GM12878 (cell line): ENCODE results near the gene IGFBP2.

Experiments
- CHD1 ChIP-seq: IDR thresholded peaks from 2 replicates; pipeline ENCODE4 v1.6.1; 2012; ENCODE audit warnings: low read depth, low read length, improper control_type of control experiment
- CREB1 ChIP-seq: IDR thresholded peaks from 2 replicates; pipeline ENCODE4 v1.6.1; 2012; ENCODE audit warnings: low read depth, mild to moderate bottlenecking, inconsistent platforms
- FOXM1 ChIP-seq: IDR thresholded peaks from 2 replicates; pipeline ENCODE4 v1.6.1; 2012; ENCODE audit warnings: low read depth, mild to moderate bottlenecking, inconsistent platforms, low read length, moderate library complexity
- POLR2A ChIP-seq: IDR thresholded peaks from 2 replicates; pipeline ENCODE4 v1.6.1; 2011; ENCODE audit warnings: low read depth, mild to moderate bottlenecking, low read length
- RCOR1 ChIP-seq: conservative IDR thresholded peaks from 2 replicates; pipeline ENCODE4 v1.6.1; 2012; ENCODE audit warnings: low read depth, low read length, improper control_type of control experiment
- RFX5 ChIP-seq: IDR thresholded peaks from 2 replicates; pipeline ENCODE4 v1.6.1; 2011; ENCODE audit warnings: low read depth, low read length, improper control_type of control experiment
- TCF7 ChIP-seq: IDR thresholded peaks from 2 replicates; pipeline ENCODE4 v1.6.1; 2014; ENCODE audit warnings: antibody characterized with exemption, borderline replicate concordance
- TF ChIP-seq, protein P1 (sequence below), 3 experiments: IDR thresholded peaks in 2 of 3; conservative IDR thresholded peaks in 1 of 3; 2 replicates each; pipeline ENCODE4 v1.5.1; 2011; ENCODE audit warnings: low read depth in 3 of 3, low read length in 3 of 3, mild to moderate bottlenecking in 3 of 3, control low read depth in 2 of 3, moderate library complexity in 2 of 3, inconsistent platforms in 1 of 3, mixed read lengths in 1 of 3; ENCODE audit not compliant: control insufficient read depth in 2 of 3, insufficient read depth in 1 of 3; ENCODE audit errors: extremely low read depth in 1 of 3
- TF ChIP-seq, protein P2 (sequence below): IDR thresholded peaks from 2 replicates; pipeline ENCODE4 v1.6.1; 2011; ENCODE audit warnings: borderline replicate concordance, low read depth, mild to moderate bottlenecking, moderate library complexity, low read length; ENCODE audit not compliant: insufficient read depth, poor library complexity, severe bottlenecking

DNA sequence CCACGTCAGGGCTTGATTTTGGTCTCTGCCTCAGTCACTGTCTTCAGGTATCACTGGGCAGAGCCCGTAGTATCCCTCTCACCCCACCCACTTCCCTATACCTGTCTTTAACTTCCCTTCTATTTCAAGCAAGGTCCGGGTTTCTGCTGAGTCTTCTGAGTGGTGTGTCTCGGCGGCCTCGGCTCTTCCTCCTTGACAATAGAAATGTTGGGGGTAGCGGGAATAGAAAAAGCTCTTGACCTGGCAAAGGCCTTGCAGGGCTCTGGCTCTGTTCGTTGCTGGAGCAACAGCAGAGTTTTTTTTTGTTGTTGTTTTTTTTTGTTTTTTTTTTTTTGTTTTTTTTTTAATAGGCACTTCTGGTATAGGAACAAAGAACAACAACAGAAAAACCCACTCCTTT lies 78.1 kb downstream of the IGFBP2 start:
- TF ChIP-seq CREB1 (no peak), CHD1 (no peak), TCF7 (no peak), FOXM1 (no peak), POLR2A (no peak), RFX5 (no peak), RCOR1 (no peak)
- TF ChIP-seq, protein P1, sequence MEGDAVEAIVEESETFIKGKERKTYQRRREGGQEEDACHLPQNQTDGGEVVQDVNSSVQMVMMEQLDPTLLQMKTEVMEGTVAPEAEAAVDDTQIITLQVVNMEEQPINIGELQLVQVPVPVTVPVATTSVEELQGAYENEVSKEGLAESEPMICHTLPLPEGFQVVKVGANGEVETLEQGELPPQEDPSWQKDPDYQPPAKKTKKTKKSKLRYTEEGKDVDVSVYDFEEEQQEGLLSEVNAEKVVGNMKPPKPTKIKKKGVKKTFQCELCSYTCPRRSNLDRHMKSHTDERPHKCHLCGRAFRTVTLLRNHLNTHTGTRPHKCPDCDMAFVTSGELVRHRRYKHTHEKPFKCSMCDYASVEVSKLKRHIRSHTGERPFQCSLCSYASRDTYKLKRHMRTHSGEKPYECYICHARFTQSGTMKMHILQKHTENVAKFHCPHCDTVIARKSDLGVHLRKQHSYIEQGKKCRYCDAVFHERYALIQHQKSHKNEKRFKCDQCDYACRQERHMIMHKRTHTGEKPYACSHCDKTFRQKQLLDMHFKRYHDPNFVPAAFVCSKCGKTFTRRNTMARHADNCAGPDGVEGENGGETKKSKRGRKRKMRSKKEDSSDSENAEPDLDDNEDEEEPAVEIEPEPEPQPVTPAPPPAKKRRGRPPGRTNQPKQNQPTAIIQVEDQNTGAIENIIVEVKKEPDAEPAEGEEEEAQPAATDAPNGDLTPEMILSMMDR (IDR thresholded peaks at IDR 0.05 in 2 of 3, conservative IDR thresholded peaks at IDR 0.05 in 1 of 3; ENCODE audit: control insufficient read depth in 2 of 3, extremely low read depth in 1 of 3, insufficient read depth in 1 of 3, low read depth in 3 of 3, low read length in 3 of 3), result no peak
- TF ChIP-seq, protein P2, sequence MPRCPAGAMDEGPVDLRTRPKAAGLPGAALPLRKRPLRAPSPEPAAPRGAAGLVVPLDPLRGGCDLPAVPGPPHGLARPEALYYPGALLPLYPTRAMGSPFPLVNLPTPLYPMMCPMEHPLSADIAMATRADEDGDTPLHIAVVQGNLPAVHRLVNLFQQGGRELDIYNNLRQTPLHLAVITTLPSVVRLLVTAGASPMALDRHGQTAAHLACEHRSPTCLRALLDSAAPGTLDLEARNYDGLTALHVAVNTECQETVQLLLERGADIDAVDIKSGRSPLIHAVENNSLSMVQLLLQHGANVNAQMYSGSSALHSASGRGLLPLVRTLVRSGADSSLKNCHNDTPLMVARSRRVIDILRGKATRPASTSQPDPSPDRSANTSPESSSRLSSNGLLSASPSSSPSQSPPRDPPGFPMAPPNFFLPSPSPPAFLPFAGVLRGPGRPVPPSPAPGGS, result no peak
